Transverse colon (tissue), 4 donors: ENCODE measurements around the gene DIAPH3. TPM values are rescaled to one million over a fixed set of nuclear protein-coding genes. Genes with fewer than 3 reads are reported as not detected.

Experiments
- DNase-seq: peaks from one replicate; pipeline ENCODE4 v3.0.0-alpha.2; 2019
- H3K27ac ChIP-seq, 4 donors: fragments of 200-600 bp; sonication (generic); 2 replicates each; pipeline ENCODE4 v1.5.1; 2016 to 2018; ENCODE audit warnings: inconsistent platforms in 4 of 4
- H3K27me3 ChIP-seq: fragments of 200-600 bp; sonication (generic); 2 replicates; pipeline ENCODE4 v1.5.1; 2017; ENCODE audit warnings: inconsistent platforms
- H3K36me3 ChIP-seq, 4 donors: fragments of 200-600 bp; sonication (generic); 2 replicates each; pipeline ENCODE4 v1.5.1; 2017 to 2019; ENCODE audit warnings: inconsistent platforms in 4 of 4
- H3K4me1 ChIP-seq, 4 donors: fragments of 200-600 bp; sonication (generic); 2 replicates each; pipeline ENCODE4 v1.5.1; 2017 to 2020; ENCODE audit warnings: inconsistent platforms in 4 of 4
- H3K4me3 ChIP-seq, 4 donors: fragments of 200-600 bp; sonication (generic); 1 replicate in 1 of 4; 2 replicates in 3 of 4; pipeline versions ENCODE4 v1.5.1 to v1.6.1; 2017 to 2019; ENCODE audit warnings: inconsistent platforms in 4 of 4
- H3K9me3 ChIP-seq, 2 donors: fragments of 200-600 bp; sonication (generic); 2 replicates each; pipeline ENCODE4 v1.5.1; 2017 to 2019; ENCODE audit warnings: inconsistent platforms in 2 of 2
- CTCF ChIP-seq, 5 experiments: fragments of 200-600 bp in 3 of 5; fragments of 450-650 bp in 2 of 5; sonication (generic) in 3 of 5; IDR thresholded peaks; 1 replicate in 2 of 5; 2 replicates in 3 of 5; pipeline ENCODE4 v1.5.1; 2016 to 2017; ENCODE audit warnings: antibody characterized with exemption in 5 of 5, inconsistent platforms in 3 of 5, mild to moderate bottlenecking in 2 of 5, moderate library complexity in 1 of 5
- EP300 ChIP-seq: sonication (generic); formaldehyde crosslinking; IDR thresholded peaks from one replicate; pipeline ENCODE4 v1.6.1; 2017; ENCODE audit warnings: antibody characterized with exemption, low read depth
- POLR2A ChIP-seq: fragments of 450-650 bp; IDR thresholded peaks from one replicate; pipeline ENCODE4 v1.6.1; 2016; ENCODE audit warnings: antibody characterized with exemption, mild to moderate bottlenecking, moderate library complexity
- POLR2AphosphoS5 ChIP-seq, 3 donors: sonication (generic); formaldehyde crosslinking; IDR thresholded peaks; one replicate each; pipeline ENCODE4 v1.6.1; 2016; ENCODE audit warnings: antibody characterized with exemption in 3 of 3
- WGBS, 2 donors: methylation state at CpG; one replicate each; pipeline ENCODE4 v1.1.5; 2018; ENCODE audit warnings: low coverage in 1 of 2; 5-methylcytosine and 5-hydroxymethylcytosine counted together
- in situ Hi-C, 4 donors: fragments of 200-750 bp; cut with MboI; loops; one replicate each; pipeline versions ENCODE4 v1.15.0 to v1.15.1; 2017; ENCODE audit warnings: low sequenced_read_pairs in 3 of 4, low pct_ligation_motif_present in 1 of 4, low pct_unique_long_range_greater_than_20kb in 1 of 4
- intact Hi-C: fragments of 100-400 bp; cut with DNase I; formaldehyde crosslinking; loops from one replicate; pipeline ENCODE4 v1.15.1; 2023; ENCODE audit warnings: low total_unique reads
- total RNA-seq, 4 donors: library from RNA; depleted of rRNA; stranded (reverse); fragments of >200 nt; gene quantifications; one replicate each; pipeline ENCODE4 v1.1.0, GENCODE V29; 2016

Gene DIAPH3
- total RNA-seq, 4 donors from 2014 or later = 0.95 to 1.6 (median 1.2) TPM

GRCh38 chr13:60138674-60139073 is 25.1 kb downstream of the DIAPH3 start:
- intact Hi-C loops = no loop called here
- in situ Hi-C loops = no loop called here
- no peaks in the 10 kb centered on the region for H3K36me3 ChIP-seq
- WGBS, 2 donors = 57 to 86% methylated on average over 1 of the region's 1 CpG
- no peaks in the 10 kb centered on the region for H3K4me1 ChIP-seq
- TF ChIP-seq EP300 = no peak
- no peak for TF ChIP-seq POLR2AphosphoS5 (IDR thresholded peaks at IDR 0.05)
- TF ChIP-seq CTCF (IDR thresholded peaks at IDR 0.05) = no peak
- TF ChIP-seq POLR2A = no peak
- no peak overlapping the region for H3K4me3 ChIP-seq
- no peak for DNase-seq
- H3K27ac ChIP-seq = no peak overlapping the region
- no peaks in the 10 kb centered on the region for H3K27me3 ChIP-seq
- H3K9me3 ChIP-seq = no peaks in the 10 kb centered on the region

GRCh38 chr13:60137911-60138560 is 25.7 kb downstream of the DIAPH3 start:
- no peak for DNase-seq
- no peak overlapping the region for H3K27ac ChIP-seq
- no peaks in the 10 kb centered on the region for H3K27me3 ChIP-seq
- no peaks in the 10 kb centered on the region for H3K36me3 ChIP-seq
- in situ Hi-C loops = no loop called here
- 94 to 100% methylated on average over 2 to 8 of the region's 8 CpGs for WGBS, 2 donors
- intact Hi-C loops = no loop called here
- no peak overlapping the region for H3K4me3 ChIP-seq
- H3K9me3 ChIP-seq = no peaks in the 10 kb centered on the region
- no peak for TF ChIP-seq POLR2A
- no peak for TF ChIP-seq CTCF (IDR thresholded peaks at IDR 0.05)
- no peak for TF ChIP-seq EP300
- no peak for TF ChIP-seq POLR2AphosphoS5 (IDR thresholded peaks at IDR 0.05)
- H3K4me1 ChIP-seq = no peaks in the 10 kb centered on the region

- WGBS, 2 donors = 50 to 63% methylated on average over 1 of the region's 1 CpG
- TF ChIP-seq EP300 (no peak), CTCF (IDR thresholded peaks at IDR 0.05) (no peak)
- intact Hi-C loops = no loop called here
Measured at GRCh38 chr13:60135344-60135743, 28.4 kb downstream of the DIAPH3 start.

GRCh38 chr13:60134376-60134775 is 29.4 kb downstream of the DIAPH3 start:
- H3K4me3 ChIP-seq = no peak overlapping the region
- TF ChIP-seq POLR2AphosphoS5 (IDR thresholded peaks at IDR 0.05) (no peak), EP300 (no peak), POLR2A (no peak), CTCF (IDR thresholded peaks at IDR 0.05) (no peak)
- 89 to 100% methylated on average over 1 to 4 of the region's 4 CpGs for WGBS, 2 donors
- H3K27ac ChIP-seq = no peak overlapping the region
- intact Hi-C loops = no loop called here
- no peaks in the 10 kb centered on the region for H3K9me3 ChIP-seq
- in situ Hi-C loops = no loop called here
- H3K4me1 ChIP-seq = no peaks in the 10 kb centered on the region
- DNase-seq = no peak
- no peaks in the 10 kb centered on the region for H3K36me3 ChIP-seq
- no peaks in the 10 kb centered on the region for H3K27me3 ChIP-seq

More at GRCh38 chr13:60135344-60135743, 28.4 kb downstream of the DIAPH3 start:
- H3K4me3 ChIP-seq = no peak overlapping the region
- H3K4me1 ChIP-seq = no peaks in the 10 kb centered on the region
- in situ Hi-C loops = no loop called here
- DNase-seq = no peak
- no peaks in the 10 kb centered on the region for H3K9me3 ChIP-seq
- H3K27me3 ChIP-seq = no peaks in the 10 kb centered on the region
- H3K36me3 ChIP-seq = no peaks in the 10 kb centered on the region
- H3K27ac ChIP-seq = no peak overlapping the region
